ENCODE measurements around the gene HECTD4.
"Not testable (repeated sequence)": the region's sequence is repeated elsewhere in the genome, so short reads cannot be mapped to it uniquely, and the experiment has no call there.

HECTD4 gene

DNA sequence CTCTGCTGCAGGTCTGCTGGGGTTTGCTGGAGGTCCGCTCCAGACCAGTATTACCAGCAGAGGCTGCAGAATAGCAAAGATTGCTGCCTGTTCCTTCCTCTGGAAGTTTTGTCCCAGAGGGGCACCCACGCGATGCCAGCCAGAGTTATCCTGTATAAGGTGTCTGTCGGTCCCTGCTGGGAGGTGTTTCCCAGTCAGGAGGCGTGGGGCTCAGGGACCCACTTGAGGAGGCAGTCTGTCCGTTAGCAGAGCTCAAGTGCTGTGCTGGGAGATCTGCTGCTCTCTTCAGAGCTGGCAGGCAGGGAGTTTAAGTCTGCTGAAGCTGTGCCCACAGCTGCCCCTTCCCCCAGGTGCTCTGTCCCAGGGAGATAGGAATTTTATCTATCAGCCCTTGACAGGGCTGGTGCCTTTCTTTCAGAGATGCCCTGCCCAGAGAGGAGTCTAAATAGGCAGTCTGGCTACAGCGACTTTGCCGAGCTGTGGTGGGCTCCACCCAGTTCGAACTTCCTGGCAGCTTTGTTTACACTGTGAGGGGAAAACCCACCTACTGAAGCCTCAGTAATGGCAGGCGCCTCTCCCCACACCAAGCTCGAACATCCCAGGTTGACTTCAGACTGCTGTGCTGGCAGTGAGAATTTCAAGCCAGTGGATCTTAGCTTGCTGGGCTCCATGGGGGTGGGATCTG, 223.6 kb downstream of the HECTD4 start:
- not testable (repeated sequence) for DNase-seq (ENCODE audit: low read depth)

DNA sequence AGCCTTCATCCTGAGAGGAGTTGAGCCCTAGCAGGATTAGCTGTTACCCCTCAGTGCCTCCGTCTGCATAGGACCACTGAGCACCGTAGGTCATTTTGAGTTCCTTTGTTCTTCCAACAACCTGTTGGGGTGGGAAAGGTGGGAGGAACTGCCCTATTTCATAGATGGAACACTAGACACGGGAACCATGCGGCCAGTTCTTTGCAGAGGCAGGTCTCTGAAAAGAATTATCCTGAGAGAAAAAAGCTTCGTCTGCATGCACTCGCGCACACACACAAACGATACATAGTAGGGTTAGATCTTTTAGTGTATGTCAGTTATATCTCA, 228.4 kb downstream of the HECTD4 start:
- DNase-seq (ENCODE audit: low read depth), result no peak

DNA sequence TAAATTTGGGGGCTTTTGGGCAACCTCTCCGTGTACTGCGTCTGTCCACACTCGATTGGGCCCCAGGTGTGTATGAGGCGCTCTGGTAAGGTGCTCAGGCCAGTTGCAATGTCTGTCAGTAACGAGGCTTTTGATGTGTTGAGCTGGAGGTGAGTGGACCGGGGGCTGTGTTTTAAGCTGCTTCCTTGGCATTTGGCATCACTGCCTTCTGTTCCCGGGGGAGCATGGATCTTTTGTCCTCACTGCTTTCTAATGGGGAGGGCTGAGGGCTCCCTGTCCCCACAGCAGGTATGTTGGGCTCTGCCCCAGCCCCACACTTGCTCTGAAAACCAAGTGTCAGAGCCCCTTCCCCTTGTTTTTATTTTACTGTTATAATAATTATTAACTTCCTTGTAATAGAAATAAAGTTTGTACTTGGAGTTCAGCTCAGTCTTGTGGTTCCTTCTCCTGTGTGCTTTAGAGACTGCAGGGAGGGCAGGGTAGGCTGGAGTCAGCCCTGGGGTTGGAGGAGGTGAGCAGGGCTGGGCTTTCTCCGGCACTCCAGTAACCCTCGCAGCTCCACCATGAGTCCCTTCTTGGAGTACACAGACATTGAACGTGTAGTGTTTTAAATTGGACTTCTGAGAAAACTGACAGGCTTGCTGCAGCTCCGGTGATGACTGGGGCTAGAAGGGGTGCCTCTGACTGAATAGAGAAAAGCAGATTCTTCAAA, 228.9 kb downstream of the HECTD4 start:
- no peak for DNase-seq (ENCODE audit: low read depth)

DNA sequence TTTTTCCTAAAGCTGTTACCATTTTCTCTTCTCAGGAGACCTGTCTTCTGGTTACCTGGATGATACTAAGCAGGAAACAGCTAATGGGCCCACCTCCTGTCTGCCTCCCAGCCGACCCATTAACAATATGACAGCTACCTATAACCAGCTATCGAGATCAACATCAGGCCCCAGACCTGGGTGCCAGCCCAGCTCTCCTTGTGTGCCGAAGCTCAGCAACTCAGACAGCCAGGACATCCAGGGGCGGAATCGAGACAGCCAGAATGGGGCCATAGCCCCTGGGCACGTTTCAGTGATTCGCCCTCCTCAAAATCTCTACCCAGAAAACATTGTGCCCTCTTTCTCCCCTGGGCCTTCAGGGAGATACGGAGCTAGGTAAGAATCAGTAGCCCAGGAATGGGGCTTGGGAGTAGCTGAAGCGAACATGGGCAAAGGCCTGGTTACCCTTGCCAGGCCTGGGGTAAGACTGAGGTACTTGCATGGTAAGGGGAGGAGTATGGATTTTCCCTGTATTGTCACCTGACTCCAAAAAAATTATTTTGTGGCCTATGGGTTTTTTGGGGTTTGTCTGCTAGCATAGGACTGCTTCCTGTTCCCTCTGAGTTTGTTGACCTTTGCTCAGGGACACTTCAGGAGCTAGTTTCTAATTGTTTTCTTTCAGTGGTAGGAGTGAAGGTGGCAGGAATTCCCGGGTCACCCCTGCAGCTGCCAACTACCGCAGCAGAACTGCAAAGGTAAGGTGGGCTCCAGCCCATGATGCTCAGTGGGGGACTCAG, 230.3 kb downstream of the HECTD4 start:
- no peak for DNase-seq (ENCODE audit: low read depth)

DNA sequence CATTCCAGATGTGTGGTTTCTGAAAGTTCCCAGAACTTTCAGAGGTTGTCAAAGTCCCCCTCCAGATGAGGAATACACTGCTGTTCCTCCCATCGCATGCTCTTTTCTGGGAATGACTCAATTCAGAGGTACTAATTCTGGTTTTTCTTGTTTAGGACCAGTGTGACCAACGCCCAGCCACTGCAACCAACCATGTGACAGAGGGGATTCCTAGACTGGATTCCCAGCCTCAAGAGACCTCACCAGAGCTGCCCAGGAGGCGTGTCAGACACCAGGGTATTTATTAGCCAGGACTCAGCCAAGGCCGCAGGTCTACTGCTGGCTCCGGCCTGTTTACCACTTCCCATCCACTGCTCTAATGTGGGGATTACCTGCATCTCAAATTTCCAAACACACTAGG, 232.6 kb downstream of the HECTD4 start:
- no peak for DNase-seq (ENCODE audit: low read depth)

DNA sequence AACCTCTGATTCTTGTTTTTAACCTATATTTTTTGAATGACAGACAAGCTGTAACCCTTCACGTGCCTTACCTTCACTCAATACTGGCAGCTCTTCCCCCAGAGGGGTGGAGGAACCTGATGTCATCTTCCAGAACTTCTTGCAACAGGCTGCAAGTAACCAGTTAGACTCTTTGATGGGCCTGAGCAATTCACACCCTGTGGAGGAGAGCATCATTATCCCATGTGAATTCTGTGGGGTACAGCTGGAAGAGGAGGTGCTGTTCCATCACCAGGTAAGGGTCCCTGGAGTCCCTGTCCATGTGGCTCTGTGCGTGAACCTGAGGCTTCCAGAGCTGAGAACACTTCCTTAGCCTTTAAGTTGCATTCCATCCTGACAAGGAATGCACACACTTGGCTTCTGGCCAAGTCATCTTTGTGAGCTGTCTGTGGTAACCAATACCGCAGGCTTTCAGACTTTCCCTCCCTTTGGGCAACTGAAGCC, 234.2 kb downstream of the HECTD4 start:
- no peak for DNase-seq (ENCODE audit: low read depth)

DNA sequence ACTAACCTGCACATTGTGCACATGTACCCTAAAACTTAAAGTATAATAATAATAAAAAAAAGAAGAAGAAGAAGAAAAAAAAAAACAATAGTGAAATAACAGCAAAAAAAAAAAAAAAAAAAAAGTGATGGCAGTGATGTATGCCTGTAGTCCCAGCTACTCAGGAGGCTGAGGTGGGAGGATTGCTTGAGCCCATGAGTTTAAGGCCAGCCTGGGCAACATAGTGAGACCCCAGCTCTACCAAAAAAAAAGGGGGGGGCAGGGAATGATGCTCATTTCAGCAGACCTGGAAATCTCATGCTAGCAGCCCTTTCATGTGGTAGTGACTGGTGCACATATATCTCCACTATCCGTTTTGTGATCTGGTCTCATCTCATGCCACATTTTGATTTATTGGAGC, 236.1 kb downstream of the HECTD4 start:
- no peak for DNase-seq (ENCODE audit: low read depth)

DNA sequence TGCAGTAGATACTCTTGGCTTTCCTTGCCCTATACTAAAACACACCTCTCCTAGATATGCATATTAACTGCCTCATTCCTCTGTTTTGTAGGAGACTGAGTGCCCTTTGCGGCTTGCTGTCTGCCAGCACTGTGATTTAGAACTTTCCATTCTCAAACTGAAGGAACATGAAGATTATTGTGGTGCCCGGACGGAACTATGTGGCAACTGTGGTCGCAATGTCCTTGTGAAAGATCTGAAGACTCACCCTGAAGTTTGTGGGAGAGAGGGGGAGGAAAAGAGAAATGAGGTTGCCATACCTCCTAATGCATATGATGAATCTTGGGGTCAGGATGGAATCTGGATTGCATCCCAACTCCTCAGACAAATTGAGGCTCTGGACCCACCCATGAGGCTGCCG, 241.5 kb downstream of the HECTD4 start:
- no peak for DNase-seq (ENCODE audit: low read depth)

DNA sequence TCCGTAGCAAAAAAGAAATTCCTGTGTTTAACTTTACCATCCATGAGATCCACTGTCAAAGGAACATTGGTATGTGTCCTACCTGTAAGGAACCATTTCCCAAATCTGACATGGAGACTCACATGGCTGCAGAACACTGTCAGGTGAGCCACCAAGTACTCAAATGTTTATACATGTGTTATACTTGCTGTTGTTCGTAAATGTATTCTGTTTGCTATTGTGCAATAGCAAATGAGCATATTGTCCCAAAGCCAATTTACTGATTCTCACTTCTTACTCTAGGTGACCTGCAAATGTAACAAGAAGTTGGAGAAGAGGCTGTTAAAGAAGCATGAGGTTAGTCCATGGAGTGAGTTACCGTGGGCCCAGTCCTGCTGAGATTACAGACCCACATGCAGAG, 247.5 kb downstream of the HECTD4 start:
- DNase-seq (ENCODE audit: low read depth), result no peak

DNA sequence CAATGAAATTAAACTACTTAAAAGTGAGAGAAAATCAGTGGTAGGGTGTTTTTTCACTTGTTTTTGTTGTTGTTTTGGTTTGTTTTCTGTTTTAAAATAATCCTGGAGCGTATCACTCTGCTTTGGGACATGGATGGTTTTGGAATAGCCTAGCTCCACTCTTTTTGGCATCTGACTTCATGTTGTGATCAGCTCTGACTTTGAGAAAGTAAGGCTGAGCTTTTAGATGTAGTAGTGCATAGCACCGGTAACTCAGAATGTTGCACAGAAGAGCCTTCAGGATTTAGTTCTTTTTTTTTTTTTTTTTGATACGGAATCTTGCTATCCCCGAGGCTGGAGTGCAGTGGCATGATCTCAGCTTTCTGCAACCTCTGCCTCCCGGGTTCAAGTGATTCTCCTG, 248.8 kb downstream of the HECTD4 start:
- DNase-seq (ENCODE audit: low read depth), result no peak

DNA sequence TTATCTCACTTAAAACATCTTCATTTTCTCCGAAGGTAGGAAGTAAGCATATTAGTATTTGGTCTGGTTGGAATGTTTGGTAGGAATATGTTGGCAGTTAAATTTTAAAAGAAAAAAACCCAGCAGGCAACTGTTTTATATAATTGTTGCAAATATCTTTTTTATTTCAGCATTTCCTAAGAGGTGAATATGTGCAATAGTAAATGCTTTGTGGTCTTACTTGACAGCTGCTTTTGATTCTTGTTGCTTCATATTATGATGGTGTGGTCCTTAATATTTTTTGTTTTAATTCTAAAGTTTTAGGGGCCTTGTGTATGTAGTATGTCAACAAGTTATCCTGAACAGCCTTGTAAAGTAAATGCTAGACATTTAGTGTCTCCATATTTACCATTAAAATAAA, 250.5 kb downstream of the HECTD4 start:
- DNase-seq (ENCODE audit: low read depth), result no peak

DNA sequence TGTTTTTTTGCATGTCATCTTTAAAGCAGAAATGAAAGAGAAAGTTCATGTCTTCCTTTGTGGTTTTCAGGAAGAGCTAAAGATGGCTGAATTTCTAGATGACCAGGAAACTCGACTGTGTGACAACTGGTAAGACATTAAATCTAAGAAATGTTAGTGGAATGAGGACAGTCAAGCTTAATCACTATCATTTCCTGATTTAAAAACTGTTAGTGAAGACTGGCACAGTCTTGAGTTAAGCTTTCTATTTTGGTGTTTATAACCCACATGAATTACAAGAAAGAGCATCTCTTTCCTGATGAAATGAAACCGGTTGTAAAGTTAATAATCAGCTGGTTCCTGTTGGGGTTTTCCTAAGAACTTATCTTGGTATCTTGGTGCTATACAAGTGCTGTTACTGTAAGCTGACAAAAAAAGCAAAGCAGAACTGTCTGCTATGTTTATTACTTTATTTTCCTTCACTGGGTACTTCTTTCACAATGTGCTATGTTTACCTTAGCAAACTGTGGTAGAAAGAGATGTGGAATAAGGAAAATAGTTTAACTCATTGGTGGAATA, 251.7 kb downstream of the HECTD4 start:
- DNase-seq (ENCODE audit: low read depth), result no peak

DNA sequence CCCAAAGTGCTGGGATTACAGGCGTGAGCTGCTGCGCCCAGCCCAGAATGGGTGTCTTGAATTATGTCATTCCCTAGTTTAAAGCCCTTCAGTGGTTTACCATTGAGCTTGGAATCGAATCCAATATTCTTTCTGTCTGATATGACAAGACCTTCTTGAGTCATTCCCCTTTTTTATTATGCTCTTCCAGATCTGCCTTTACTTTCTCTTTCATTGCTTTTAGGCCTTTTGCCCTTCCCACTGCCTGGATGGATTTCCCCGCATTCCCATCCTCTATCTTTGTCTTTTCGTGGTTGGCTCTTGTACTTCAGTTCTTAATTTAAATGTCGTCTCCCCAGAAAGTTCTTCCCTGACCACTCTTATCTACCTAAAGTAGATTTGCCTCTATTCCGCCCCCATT, 255.3 kb downstream of the HECTD4 start:
- DNase-seq (ENCODE audit: low read depth), result no peak

DNA sequence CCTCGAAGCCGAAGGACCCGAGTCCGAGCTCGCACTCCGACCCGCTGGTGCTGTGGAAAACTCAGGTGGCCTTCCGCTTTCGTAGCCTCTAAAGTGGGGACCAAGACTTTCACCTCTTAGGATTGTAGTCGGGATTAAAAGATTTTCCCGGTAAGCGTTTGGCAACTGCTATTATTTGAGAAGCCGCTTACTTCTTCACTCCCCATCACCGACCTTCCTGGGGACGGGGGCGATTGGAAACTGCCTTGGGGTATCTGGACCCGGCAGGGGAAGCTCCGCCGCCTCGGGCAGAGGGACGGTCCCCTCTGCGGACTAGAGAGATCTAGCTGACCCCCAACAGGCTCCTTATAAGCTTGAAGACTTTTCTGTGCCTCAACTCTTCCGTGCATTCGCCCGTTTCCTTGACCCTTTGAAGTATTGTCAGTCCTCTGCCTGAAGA, 256.2 kb downstream of the HECTD4 start:
- DNase-seq (ENCODE audit: low read depth), result no peak

DNA sequence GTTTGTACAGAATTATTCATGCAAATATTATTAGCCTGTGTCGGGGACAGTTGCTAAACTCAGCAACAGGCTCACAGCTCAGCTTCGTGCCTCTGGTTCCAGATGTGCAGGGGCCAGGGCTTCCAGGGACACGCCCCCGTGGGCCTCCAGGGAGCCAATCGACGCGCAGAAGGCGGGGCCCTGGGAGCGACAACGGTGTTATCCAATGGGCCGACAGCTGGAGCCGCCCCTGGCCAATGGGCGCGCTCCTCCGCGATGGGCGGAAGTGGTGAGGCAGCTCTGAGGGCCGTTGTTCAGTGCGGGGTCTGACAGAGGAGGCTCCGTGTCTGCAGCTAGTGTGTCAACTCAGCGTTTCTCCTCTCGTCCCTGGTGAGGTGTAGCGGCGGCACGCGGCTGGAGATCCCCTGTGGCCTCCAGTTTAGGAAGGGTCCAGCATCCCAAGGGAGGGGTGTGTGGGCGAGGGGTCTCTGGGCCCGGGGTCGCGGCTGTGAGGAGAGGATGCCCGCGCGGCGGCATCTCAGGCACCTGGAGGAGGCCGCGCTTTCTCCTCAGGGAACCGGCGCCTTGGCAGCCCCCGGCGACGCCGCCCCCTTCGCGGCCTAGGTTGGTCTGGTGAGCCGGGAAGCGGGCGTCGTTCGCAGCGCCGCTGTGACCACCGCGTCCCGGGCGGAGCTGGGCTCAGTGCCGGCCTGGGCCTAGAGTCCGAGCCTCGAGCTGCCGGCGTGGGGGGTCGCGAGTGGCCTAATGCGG, 256.8 kb downstream of the HECTD4 start, which contains the start of gene TRAFD1:
TSS of gene TRAFD1 (plus strand) at position 311 of the 750 bp plus-strand sequence. CDS start 4,963 bp downstream, outside the sequence.
- DNase-seq (ENCODE audit: low read depth), result peak; percentile 98

DNA sequence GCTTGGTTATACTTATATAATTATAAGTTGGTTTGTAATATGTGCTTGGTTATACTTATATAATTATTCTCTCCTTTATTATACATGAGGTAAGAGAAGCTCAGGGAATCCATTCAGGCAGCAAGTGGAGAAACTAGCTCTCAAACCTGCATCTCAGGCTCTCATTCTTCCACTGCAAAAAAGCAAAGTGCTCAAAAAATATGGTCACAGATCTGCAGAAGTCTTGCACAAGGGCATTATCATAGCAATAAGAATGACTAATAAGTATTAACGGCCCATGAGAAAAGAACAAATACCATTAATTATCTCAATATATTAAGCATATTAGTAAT, 257.3 kb downstream of the HECTD4 start:
- no peak for DNase-seq (ENCODE audit: low read depth)

DNA sequence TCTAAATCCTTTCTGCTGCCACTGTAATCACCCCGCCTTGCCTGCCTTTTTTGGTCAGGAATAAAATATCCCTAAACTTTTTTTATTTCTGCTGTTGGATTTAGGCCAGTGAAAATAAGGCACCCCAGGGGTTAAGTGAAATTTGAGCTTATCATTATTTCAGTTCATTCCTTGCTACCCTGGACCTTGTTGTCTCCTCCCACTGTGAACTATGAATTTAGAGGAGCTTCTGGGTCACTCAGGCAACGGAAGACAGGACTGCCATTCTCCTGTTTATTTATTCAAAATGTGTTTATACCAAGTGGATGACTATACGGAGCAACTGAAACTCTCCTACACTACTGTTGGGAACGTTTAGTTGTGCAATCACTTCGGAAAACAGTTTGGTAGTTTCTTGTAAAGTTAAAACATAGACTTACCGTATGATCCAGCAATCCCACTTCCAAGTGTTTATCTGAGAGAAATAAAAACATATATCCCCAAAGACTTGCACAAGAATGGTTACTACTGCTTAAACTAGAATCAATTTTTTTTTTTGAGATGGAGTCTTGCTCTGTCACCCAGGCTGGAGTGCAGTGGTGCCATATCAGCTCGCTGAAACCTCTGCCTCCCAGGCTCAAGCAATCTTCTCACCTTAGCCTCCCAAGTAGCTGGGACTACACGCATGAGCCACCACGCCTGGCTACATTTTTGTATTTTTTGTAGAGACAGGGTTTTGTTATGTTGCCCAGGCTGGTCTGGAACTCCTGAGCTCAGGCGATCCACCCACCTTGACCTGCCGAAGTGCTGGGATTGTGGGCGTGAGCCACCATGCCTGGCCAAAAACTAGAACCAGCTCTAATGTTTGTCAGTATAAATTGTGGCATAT, 259.2 kb downstream of the HECTD4 start:
- DNase-seq (ENCODE audit: low read depth), result no peak

DNA sequence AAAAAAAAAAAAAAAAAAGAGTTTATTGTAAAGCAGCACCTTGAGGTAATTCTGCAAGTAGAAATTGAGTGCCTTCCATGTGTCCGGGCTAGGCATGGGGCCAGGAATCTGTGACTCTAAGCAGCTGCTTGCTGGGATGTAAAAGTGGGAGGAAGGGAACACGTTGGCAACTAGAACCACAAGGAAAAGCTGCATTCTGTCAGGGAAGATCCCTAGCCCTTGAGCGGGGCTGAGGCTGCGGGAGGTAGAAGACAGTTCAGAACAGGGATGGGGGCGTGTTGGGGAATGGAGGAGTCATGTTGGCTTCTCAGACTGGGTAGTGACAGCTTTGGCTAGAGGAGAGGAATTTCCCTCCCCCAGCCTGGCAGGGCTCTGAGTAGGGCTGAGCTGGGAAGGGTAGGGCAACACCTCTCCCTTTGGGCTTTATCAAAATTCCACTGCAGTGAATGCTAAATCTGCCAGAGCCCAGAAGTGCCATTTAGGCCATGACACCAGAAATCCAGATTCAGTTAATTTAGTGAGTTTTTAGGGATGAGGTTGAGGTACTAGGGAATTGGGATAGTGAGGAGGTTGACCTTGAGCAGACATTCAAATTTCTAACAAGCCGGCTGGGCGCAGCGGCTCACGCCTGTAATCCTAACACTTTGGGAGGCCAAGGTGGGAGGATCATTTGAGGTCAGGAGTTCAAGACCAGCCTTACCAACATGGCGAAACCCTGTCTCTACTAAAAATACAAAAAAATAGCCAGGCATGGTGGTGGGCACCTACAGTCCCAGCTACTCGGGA, 260.3 kb downstream of the HECTD4 start:
- no peak for DNase-seq (ENCODE audit: low read depth)

DNA sequence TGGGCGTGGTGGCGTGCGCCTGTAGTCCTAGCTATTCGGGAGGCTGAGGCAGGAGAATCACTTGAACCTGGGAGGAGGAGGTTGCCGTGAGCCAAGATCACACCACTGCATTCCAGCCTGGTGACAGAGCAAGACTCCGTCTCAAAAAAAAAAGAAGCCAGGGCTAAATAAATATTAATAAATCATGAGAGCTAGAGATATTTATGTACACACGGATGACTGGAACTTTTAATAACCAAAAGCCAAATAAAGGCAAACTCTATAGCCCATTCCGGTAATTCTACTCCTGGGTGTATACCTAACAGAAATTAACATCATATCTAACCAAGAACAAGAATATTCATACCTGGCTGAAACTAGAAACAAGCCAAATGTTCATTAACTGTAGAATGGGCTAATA, 264.5 kb downstream of the HECTD4 start:
- DNase-seq (ENCODE audit: low read depth), result no peak

All from activated T-helper 9 cell treated with anti-CD3 and anti-CD28 coated beads, Interleukin-2, amount 50 U/mL, for 16 hours (primary cell).